HCT116 (cell line): ENCODE data around the gene PRELP. TPM values are rescaled to one million over a fixed set of nuclear protein-coding genes. Genes with fewer than 3 reads are reported as not detected.

Experiments
- ATAC-seq: fragments of 200-7000 bp; cut with Tn5 transposase; 2 replicates; pipeline ENCODE4 v1.9.1; 2020; ENCODE audit warnings: mild to moderate bottlenecking, moderate library complexity
- BruUV-seq: library from RNA; stranded (reverse); fragments of 400-500 nt; replicated peaks from 2 replicates; lab custom pipeline; 2021; lab: Mats Ljungman, UMichigan
- CTCF ChIA-PET: fragments of 300-600 bp; sonication (Branson Sonifier 250); formaldehyde crosslinking; loops from one replicate; lab custom pipeline; 2021; ENCODE audit warnings: antibody characterized with exemption; lab: Charles Lee
- POLR2A ChIA-PET: fragments of 300-600, 350-600 bp; sonication (Branson Sonifier 250); formaldehyde crosslinking; loops from one replicate; lab custom pipeline; 2021; ENCODE audit warnings: antibody characterized with exemption; lab: Charles Lee
- RAD21 ChIA-PET, 2 experiments: fragments of 300-600 bp; sonication (Branson Sonifier 250); formaldehyde crosslinking; loops; one replicate each; lab custom pipeline; 2023; ENCODE audit warnings: low total read pairs in 2 of 2; ENCODE audit not compliant: uncharacterized antibody in 2 of 2, unreplicated experiment in 2 of 2, low non-redundant PET in 1 of 2; lab: Charles Lee
- DNase-seq: peaks from one replicate; pipeline ENCODE4 v3.0.0-alpha.2; 2010; ENCODE audit warnings: low read depth, low spot score
- H2AFZ ChIP-seq: fragments of 200-600 bp; shearing (Covaris generic), sonication (generic); 2 replicates; pipeline ENCODE4 v1.6.1; 2017; ENCODE audit warnings: low read depth, mixed run types, mixed read lengths, antibody characterized with exemption, low read length; ENCODE audit not compliant: poor library complexity, severe bottlenecking
- H3K27ac ChIP-seq: 2 replicates; pipeline ENCODE4 v1.5.1; 2012; ENCODE audit warnings: low read depth, low read length
- H3K27me3 ChIP-seq: fragments of 200-600 bp; sonication (generic); 2 replicates; pipeline ENCODE4 v1.6.1; 2016; ENCODE audit warnings: mixed run types, low read length, mixed read lengths; ENCODE audit not compliant: insufficient read depth
- H3K36me3 ChIP-seq, 2 experiments: fragments of 200-500 bp in 1 of 2; fragments of 200-600 bp in 1 of 2; sonication (Bioruptor generic) in 1 of 2; sonication (generic) in 1 of 2; 2 replicates each; pipeline versions ENCODE4 v1.5.1 to v1.6.1; 2014 to 2016; ENCODE audit warnings: low read length in 2 of 2, inconsistent platforms in 1 of 2, mixed read lengths in 1 of 2, mixed run types in 1 of 2; ENCODE audit not compliant: insufficient read depth in 2 of 2, control insufficient read depth in 1 of 2
- H3K4me1 ChIP-seq, 2 experiments: fragments of 200-600 bp in 1 of 2; sonication (generic) in 1 of 2; 2 replicates each; pipeline versions ENCODE4 v1.5.1 to v1.6.1; 2012 to 2017; ENCODE audit warnings: low read length in 2 of 2, inconsistent platforms in 1 of 2, mild to moderate bottlenecking in 1 of 2, mixed read lengths in 1 of 2, mixed run types in 1 of 2, moderate library complexity in 1 of 2; ENCODE audit not compliant: insufficient read depth in 2 of 2, control insufficient read depth in 1 of 2
- H3K4me2 ChIP-seq: fragments of 200-600 bp; sonication (generic); 2 replicates; pipeline ENCODE4 v1.6.1; 2017; ENCODE audit warnings: mixed run types, low read length, mixed read lengths
- H3K4me3 ChIP-seq, 2 experiments: fragments of 200-600 bp in 1 of 2; sonication (generic) in 1 of 2; replicated peaks in 1 of 2; 2 replicates each; pipeline ENCODE4 v1.5.1; 2011 to 2016; ENCODE audit warnings: low read length in 2 of 2, control low read depth in 1 of 2, low read depth in 1 of 2, mild to moderate bottlenecking in 1 of 2, mixed read lengths in 1 of 2, mixed run types in 1 of 2
- H3K79me2 ChIP-seq: fragments of 200-600 bp; sonication (generic); 2 replicates; pipeline ENCODE4 v1.6.1; 2017; ENCODE audit warnings: mild to moderate bottlenecking, mixed run types, low read length, moderate library complexity, mixed read lengths; ENCODE audit not compliant: insufficient read depth
- H3K9ac ChIP-seq: fragments of 200-600 bp; sonication (generic); 2 replicates; pipeline ENCODE4 v1.6.1; 2016; ENCODE audit warnings: low read length, mixed read lengths
- H3K9me2 ChIP-seq: fragments of 200-600 bp; sonication (generic), shearing (Covaris generic); 2 replicates; pipeline ENCODE4 v1.6.1; 2017; ENCODE audit warnings: mixed run types, mild to moderate bottlenecking, moderate library complexity; ENCODE audit not compliant: insufficient read depth
- H3K9me3 ChIP-seq, 2 experiments: fragments of 200-500 bp in 1 of 2; fragments of 200-600 bp in 1 of 2; sonication (Bioruptor generic) in 1 of 2; sonication (generic) in 1 of 2; 2 replicates each; pipeline ENCODE4 v1.6.1; 2014 to 2017; ENCODE audit warnings: low read length in 2 of 2, mixed read lengths in 2 of 2, inconsistent platforms in 1 of 2, low read depth in 1 of 2, mild to moderate bottlenecking in 1 of 2, mixed run types in 1 of 2, moderate library complexity in 1 of 2; ENCODE audit not compliant: control insufficient read depth in 1 of 2, insufficient read depth in 1 of 2
- H4K20me1 ChIP-seq: fragments of 200-600 bp; sonication (generic), shearing (Covaris generic); 2 replicates; pipeline ENCODE4 v1.6.1; 2017; ENCODE audit warnings: mixed run types, mild to moderate bottlenecking, moderate library complexity; ENCODE audit not compliant: insufficient read depth
- ATF3 ChIP-seq: IDR thresholded peaks from 2 replicates; pipeline ENCODE4 v1.6.1; 2012
- CEBPB ChIP-seq: IDR thresholded peaks from 2 replicates; pipeline ENCODE4 v1.6.1; 2012; ENCODE audit warnings: low read depth
- CTCF ChIP-seq, 3 experiments: fragments of 200-600 bp in 1 of 3; sonication (generic) in 1 of 3; IDR thresholded peaks in 2 of 3; conservative IDR thresholded peaks in 1 of 3; 2 replicates each; pipeline ENCODE4 v1.5.1; 2012 to 2017; ENCODE audit warnings: low read depth in 2 of 3, low read length in 2 of 3, antibody characterized with exemption in 1 of 3, borderline replicate concordance in 1 of 3, control low read depth in 1 of 3, mild to moderate bottlenecking in 1 of 3, mixed read lengths in 1 of 3, mixed run types in 1 of 3, moderate library complexity in 1 of 3; ENCODE audit not compliant: insufficient read depth in 1 of 3
- EGR1 ChIP-seq: IDR thresholded peaks from 2 replicates; pipeline ENCODE4 v1.6.1; 2012; ENCODE audit warnings: low read depth
- ELF1 ChIP-seq: IDR thresholded peaks from 2 replicates; pipeline ENCODE4 v1.6.1; 2012; ENCODE audit warnings: low read depth, borderline replicate concordance
- EZH2 ChIP-seq: fragments of 200-600 bp; sonication (generic); IDR thresholded peaks from 2 replicates; pipeline ENCODE4 v1.6.1; 2017; ENCODE audit warnings: antibody characterized with exemption, mixed run types
- EZH2phosphoT487 ChIP-seq: fragments of 200-600 bp; IDR thresholded peaks from 2 replicates; pipeline ENCODE4 v1.6.1; 2018; ENCODE audit warnings: antibody characterized with exemption, borderline replicate concordance
- JUND ChIP-seq: IDR thresholded peaks from 2 replicates; pipeline ENCODE4 v1.6.1; 2012
- MAX ChIP-seq: IDR thresholded peaks from 2 replicates; pipeline ENCODE4 v1.6.1; 2012
- POLR2AphosphoS5 ChIP-seq: IDR thresholded peaks from 2 replicates; pipeline ENCODE4 v1.6.1; 2011; ENCODE audit warnings: mild to moderate bottlenecking, low read depth, low read length, moderate library complexity
- REST ChIP-seq: IDR thresholded peaks from 2 replicates; pipeline ENCODE4 v1.6.1; 2012; ENCODE audit warnings: low read depth
- SIN3A ChIP-seq: IDR thresholded peaks from 2 replicates; pipeline ENCODE4 v1.6.1; 2012; ENCODE audit warnings: low read depth
- SRF ChIP-seq: IDR thresholded peaks from 2 replicates; pipeline ENCODE4 v1.6.1; 2012; ENCODE audit warnings: low read depth
- TCF7L2 ChIP-seq: IDR thresholded peaks from 2 replicates; pipeline ENCODE4 v1.7.0; 2011; ENCODE audit warnings: borderline replicate concordance, inconsistent platforms; ENCODE audit not compliant: insufficient read depth, insufficient read length; ENCODE audit errors: extremely low read depth
- YY1 ChIP-seq: IDR thresholded peaks from 2 replicates; pipeline ENCODE4 v1.6.1; 2011; ENCODE audit warnings: low read length, low read depth, moderate library complexity, mild to moderate bottlenecking; ENCODE audit not compliant: insufficient replicate concordance; ENCODE audit errors: extremely low read depth
- ZFX ChIP-seq: fragments of 450-650 bp; IDR thresholded peaks from 2 replicates; pipeline ENCODE4 v1.6.1; 2017
- ZNF274 ChIP-seq: fragments of 200-500 bp; sonication (Bioruptor generic); IDR thresholded peaks from 2 replicates; pipeline ENCODE4 v1.6.1; 2014; ENCODE audit warnings: mild to moderate bottlenecking, low read depth, low read length, inconsistent platforms
- intact Hi-C: fragments of 100-400 bp; cut with micrococcal nuclease; formaldehyde crosslinking; loops from 2 replicates; pipeline ENCODE4 v1.10.0; 2022
- total RNA-seq: library from RNA; stranded (reverse); gene quantifications from one replicate; pipeline ENCODE4 v1.2.1, GENCODE V29; 2021; ENCODE audit not compliant: unreplicated experiment

Gene PRELP
- total RNA-seq, 1 experiment from 2014 or later = 0.10 TPM

- no TSS peak for BruUV-seq
- Histone ChIP-seq H2AFZ (no peak overlapping the region), H3K9me2 (no peaks in the 10 kb centered on the region), H3K9ac (no peak overlapping the region), H3K27ac (no peak overlapping the region), H3K36me3 (no peaks in the 10 kb centered on the region), H4K20me1 (no peaks in the 10 kb centered on the region), H3K9me3 (no peaks in the 10 kb centered on the region), H3K4me1 (peaks cover 10 to 15% of the 10 kb centered on the region in 2 experiments), H3K79me2 (no peaks in the 10 kb centered on the region), H3K27me3 (peaks cover 24% of the 10 kb centered on the region), H3K4me2 (no peak overlapping the region), H3K4me3 (no peak overlapping the region)
- no peak for ATAC-seq
- CTCF ChIA-PET = interaction anchor here (1.2 to 2.3 kb wide), 2 partner anchors 10 to 11 kb away, joined by 3 to 12 read pairs; no protein-coding TSS in a partner anchor
- RAD21 ChIA-PET = no interaction called here
- intact Hi-C loops = no loop called here
- no peak for DNase-seq
- POLR2A ChIA-PET = no interaction called here
- no peak for TF ChIP-seq SRF
- no peak for TF ChIP-seq TCF7L2
- no peak for TF ChIP-seq MAX
- no peak for TF ChIP-seq YY1
- TF ChIP-seq EGR1 = no peak
- TF ChIP-seq ZFX = no peak
- TF ChIP-seq SIN3A = no peak
- no peak for TF ChIP-seq ATF3
- no peak for TF ChIP-seq EZH2
- TF ChIP-seq JUND = no peak
- no peak for TF ChIP-seq EZH2phosphoT487
- TF ChIP-seq POLR2AphosphoS5 = no peak
- no peak for TF ChIP-seq ELF1
- TF ChIP-seq CTCF (IDR thresholded peaks at IDR 0.05 in 2 of 3, conservative IDR thresholded peaks at IDR 0.05 in 1 of 3; ENCODE audit: borderline replicate concordance in 1 of 3, insufficient read depth in 1 of 3, low read depth in 2 of 3, low read length in 2 of 3) = no peak
- no peak for TF ChIP-seq REST
- no peak for TF ChIP-seq ZNF274
- TF ChIP-seq CEBPB = no peak
Measured at GRCh38 chr1:203476216-203476814, 709 bp downstream of the PRELP start.
